ENCODE data around the gene GARIN5B. TPM values are rescaled to one million over a fixed set of nuclear protein-coding genes. Genes with fewer than 3 reads are reported as not detected.

The GARIN5B gene
- total RNA-seq, 1 experiment from 2014 or later: not detected

GRCh38 chr19:55368106-55368505 is 5.0 kb upstream of the GARIN5B start (continued):
- TF ChIP-seq E2F4 (CRISPR knock-in tag; IDR thresholded peaks at IDR 0.05; ENCODE audit: borderline replicate concordance, low read depth): no peak
- no peak for TF ChIP-seq JUN (CRISPR knock-in tag; IDR thresholded peaks at IDR 0.05)
- no peak for TF ChIP-seq JAZF1 (CRISPR knock-in tag; IDR thresholded peaks at IDR 0.05)
- TF ChIP-seq NFYB (CRISPR knock-in tag; conservative IDR thresholded peaks at IDR 0.05; ENCODE audit: low read depth): no peak

- Mint-ChIP-seq H3K4me1 (peaks cover 7% of the 10 kb centered on the region), H3K27me3 (ENCODE audit: low read depth) (peaks cover 74% of the 10 kb centered on the region), H3K27ac (no peak overlapping the region), H3K9me3 (no peaks in the 10 kb centered on the region), H3K36me3 (no peaks in the 10 kb centered on the region), H3K4me3 (no peak overlapping the region)
- TF ChIP-seq TP53 (CRISPR knock-in tag; IDR thresholded peaks at IDR 0.05): no peak
- no peak for TF ChIP-seq ZNF121 (CRISPR knock-in tag; IDR thresholded peaks at IDR 0.05)
- TF ChIP-seq CTCF (IDR thresholded peaks at IDR 0.05): no peak
- TF ChIP-seq ATF1 (CRISPR knock-in tag; IDR thresholded peaks at IDR 0.05): no peak
- no peak for TF ChIP-seq ZBTB21 (CRISPR knock-in tag; IDR thresholded peaks at IDR 0.05; ENCODE audit: borderline replicate concordance)
- TF ChIP-seq SP1 (CRISPR knock-in tag; conservative IDR thresholded peaks at IDR 0.05): no peak
- no peak for ATAC-seq
- ChIA-PET POLR2A (no interaction called here), CTCF (interaction anchor here (1.0 to 1.3 kb wide), 3 partner anchors 9 to 52 kb away, joined by 3 to 4 read pairs (median 3); no protein-coding TSS in a partner anchor)
- no peak for DNase-seq (ENCODE audit: low spot score)
Measured at GRCh38 chr19:55366790-55367189, 3.7 kb upstream of the GARIN5B start.

GRCh38 chr19:55365964-55366363 is 2.9 kb upstream of the GARIN5B start:
- ATAC-seq: no peak
- Mint-ChIP-seq H3K4me1 (peaks cover 7% of the 10 kb centered on the region), H3K36me3 (no peaks in the 10 kb centered on the region), H3K27ac (no peak overlapping the region), H3K27me3 (ENCODE audit: low read depth) (peaks cover 66% of the 10 kb centered on the region), H3K9me3 (no peaks in the 10 kb centered on the region), H3K4me3 (no peak overlapping the region)
- DNase-seq (ENCODE audit: low spot score): no peak
- ChIA-PET POLR2A (no interaction called here), CTCF (interaction anchor here (1.0 to 1.3 kb wide), 4 partner anchors 10 to 52 kb away, joined by 3 to 4 read pairs (median 3); no protein-coding TSS in a partner anchor)
- no peak for TF ChIP-seq ELF4 (CRISPR knock-in tag; IDR thresholded peaks at IDR 0.05; ENCODE audit: low read depth)
- TF ChIP-seq MLX (CRISPR knock-in tag; IDR thresholded peaks at IDR 0.05): no peak
- TF ChIP-seq ZNF416 (CRISPR knock-in tag; IDR thresholded peaks at IDR 0.05): no peak
- no peak for TF ChIP-seq E2F4 (CRISPR knock-in tag; IDR thresholded peaks at IDR 0.05; ENCODE audit: borderline replicate concordance, low read depth)
- no peak for TF ChIP-seq HMGXB4 (CRISPR knock-in tag; IDR thresholded peaks at IDR 0.05)
- TF ChIP-seq ZBTB43 (CRISPR knock-in tag; IDR thresholded peaks at IDR 0.05): no peak
- TF ChIP-seq FOXP1 (CRISPR knock-in tag; IDR thresholded peaks at IDR 0.05; ENCODE audit: borderline replicate concordance): no peak
- TF ChIP-seq ZNF263 (CRISPR knock-in tag; IDR thresholded peaks at IDR 0.05; ENCODE audit: low read depth): no peak

Data from WTC11 (cell line).